IPS-11a (cell line): Measurements from ENCODE around the gene THOC6.
"Not testable (repeated sequence)": the region's sequence is repeated elsewhere in the genome, so short reads cannot be mapped to it uniquely, and the experiment has no call there.

Experiments
- H3K4me3 ChIP-seq: one replicate; pipeline ENCODE4 v1.5.1; 2013; ENCODE audit warnings: low read depth, low read length, control low read depth

THOC6 gene

GRCh38 chr16:3069146-3069545, 45.3 kb downstream of the THOC6 start:
- not testable (repeated sequence) for H3K4me3 ChIP-seq

DNA sequence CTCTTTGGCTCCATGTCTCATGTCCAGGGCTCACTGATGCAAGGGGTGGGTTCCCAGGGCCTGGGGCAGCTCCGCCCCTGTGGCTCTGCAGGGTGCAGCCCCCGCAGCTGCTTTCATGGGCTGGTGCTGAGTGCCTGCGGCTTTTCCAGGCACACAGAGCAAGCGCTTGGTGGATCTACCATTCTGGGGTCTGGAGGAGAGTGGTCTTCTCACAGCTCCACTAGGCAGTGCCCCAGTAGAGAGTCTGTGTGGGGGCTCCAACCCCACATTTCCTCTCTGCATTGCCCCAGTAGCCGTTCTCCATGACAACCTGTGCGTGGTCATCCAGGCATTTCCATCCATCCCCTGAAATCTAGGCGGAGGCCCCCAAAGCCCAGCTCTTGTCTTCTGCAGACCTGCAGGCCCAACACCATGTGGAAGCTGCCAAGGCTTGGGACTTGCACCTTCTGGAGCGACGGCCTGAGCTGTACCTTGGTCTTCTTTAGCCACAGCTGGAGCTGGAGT, 46.8 kb downstream of the THOC6 start:
- no peak overlapping the region for H3K4me3 ChIP-seq

DNA sequence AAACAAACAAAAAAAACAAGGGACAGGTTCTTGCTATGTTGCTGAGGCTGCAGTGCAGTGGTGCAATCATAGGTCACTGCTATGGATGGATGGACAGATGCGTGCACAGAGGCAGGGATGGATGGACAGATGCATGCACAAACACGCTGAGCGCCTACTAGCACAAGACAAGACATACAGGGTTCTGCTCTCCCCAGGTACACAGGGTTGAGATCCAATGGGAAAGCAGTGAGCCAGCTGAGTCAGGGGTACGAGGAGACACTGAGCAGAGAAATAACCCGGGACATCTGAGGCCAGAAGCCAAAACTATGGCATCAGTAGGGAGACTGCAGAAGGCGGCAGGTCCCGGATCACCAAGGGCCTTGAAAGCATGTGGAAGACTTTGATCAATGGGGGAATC, 47.8 kb downstream of the THOC6 start:
- H3K4me3 ChIP-seq = no peak overlapping the region

GRCh38 chr16:3072148-3072547, 48.3 kb downstream of the THOC6 start:
- not testable (repeated sequence) for H3K4me3 ChIP-seq

DNA sequence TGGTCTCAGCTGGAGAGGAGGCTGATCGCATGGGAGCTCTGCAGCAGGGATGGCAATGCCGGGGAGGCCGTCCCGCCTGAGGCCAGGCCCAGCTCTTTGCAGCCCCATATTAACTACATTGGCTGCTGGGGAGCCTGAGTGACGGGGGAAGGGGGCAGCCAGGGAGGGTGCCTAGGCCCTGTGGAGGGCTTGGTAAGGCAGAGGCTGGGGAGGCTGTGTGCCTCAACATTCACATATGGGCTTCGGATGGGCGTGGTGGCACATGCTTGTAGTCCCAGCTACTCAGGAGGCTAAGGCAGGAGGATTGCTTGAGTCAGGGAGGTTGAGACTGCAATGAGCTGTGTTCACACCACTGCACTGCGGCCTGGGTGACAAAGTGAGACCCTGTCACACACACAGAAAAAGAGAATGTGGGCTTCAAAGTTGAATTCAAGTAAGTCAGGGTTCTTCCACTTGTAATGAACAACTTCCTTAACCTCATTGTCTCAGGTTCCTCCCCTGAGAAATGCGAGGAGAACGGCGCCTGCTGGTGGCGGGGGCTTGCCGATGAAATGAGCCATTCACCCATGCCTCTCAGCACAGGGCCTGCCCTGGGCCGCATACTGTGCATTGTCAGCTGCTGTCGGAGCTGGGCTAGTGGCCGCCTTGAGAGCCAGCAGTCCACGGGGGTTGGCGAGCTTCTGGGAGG, 48.9 kb downstream of the THOC6 start:
- H3K4me3 ChIP-seq = not testable (repeated sequence)

GRCh38 chr16:3073448-3073847, 49.6 kb downstream of the THOC6 start:
- no peak overlapping the region for H3K4me3 ChIP-seq

GRCh38 chr16:3074860-3075522, 51.2 kb downstream of the THOC6 start:
- H3K4me3 ChIP-seq = no peak overlapping the region

- H3K4me3 ChIP-seq = no peak overlapping the region
These were observed 51.7 kb downstream of the THOC6 start for GRCh38 chr16:3075523-3075915.

DNA sequence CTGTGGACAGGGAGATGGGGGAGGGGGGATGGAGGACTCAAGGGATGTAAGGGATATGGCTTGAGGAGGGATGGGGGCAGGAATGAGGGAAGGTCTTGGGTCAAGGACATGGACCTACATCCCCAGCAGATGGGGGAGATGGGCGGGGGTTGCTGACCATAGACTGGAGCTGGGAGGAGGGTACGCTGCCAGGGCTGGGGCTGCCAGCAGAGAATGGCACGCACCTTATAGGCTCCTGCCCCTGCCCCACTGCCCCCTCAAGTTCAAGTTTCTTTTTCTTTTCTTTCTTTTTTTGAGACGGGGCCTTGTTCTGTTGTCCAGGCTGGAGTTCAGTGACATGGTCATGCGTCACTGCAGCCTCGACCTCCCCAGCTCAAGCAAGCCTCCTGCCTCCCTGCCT, 52.1 kb downstream of the THOC6 start:
- H3K4me3 ChIP-seq = not testable (repeated sequence)

DNA sequence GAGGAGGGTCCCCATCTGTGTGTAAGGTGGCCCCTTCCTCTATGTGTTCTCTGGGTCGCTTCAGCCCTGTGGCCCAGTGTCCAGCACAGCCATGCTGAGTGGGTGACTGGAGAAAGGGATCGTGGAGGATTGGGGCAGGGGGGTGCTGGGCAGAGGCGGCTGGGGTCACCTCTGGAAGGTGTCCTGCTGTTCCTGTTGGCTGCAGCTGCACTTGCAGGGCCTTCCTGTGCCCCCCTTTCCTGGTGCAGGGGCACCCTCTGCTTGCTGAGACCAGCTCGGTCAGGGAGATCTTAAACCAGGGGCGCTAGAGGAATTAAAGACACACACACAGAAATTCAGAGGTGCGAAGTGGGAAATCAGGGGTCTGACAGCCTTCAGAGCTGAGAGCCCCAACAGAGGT, 52.7 kb downstream of the THOC6 start:
- H3K4me3 ChIP-seq = no peak overlapping the region
